K562 (cell line): ENCODE data around the gene ASPHD1. TPM values are rescaled to one million over a fixed set of nuclear protein-coding genes. Genes with fewer than 3 reads are reported as not detected.
A peak's percentile ranks its signal among the peaks of the same experiment; 100 is the strongest.

ENCODE experiments used
- FOXJ3 ChIP-seq: sonication (generic); formaldehyde crosslinking; IDR thresholded peaks from 2 replicates; pipeline ENCODE4 v1.4.0; 2020; ENCODE audit warnings: mild to moderate bottlenecking, missing genetic modification reagents
- GTF2E2 ChIP-seq: fragments of 200-800 bp; sonication (Bioruptor generic); IDR thresholded peaks from 2 replicates; pipeline ENCODE4 v1.6.1; 2016; ENCODE audit warnings: missing genetic modification characterization, missing compliant biosample characterization
- KLF10 ChIP-seq: fragments of 250-450 bp; sonication (Bioruptor Pico); IDR thresholded peaks from 2 replicates; pipeline ENCODE4 v1.6.1; 2021; ENCODE audit warnings: matching md5 sums
- MCM2 ChIP-seq: fragments of 450-650 bp; IDR thresholded peaks from 2 replicates; pipeline ENCODE4 v1.6.1; 2017; ENCODE audit warnings: low read depth, mild to moderate bottlenecking
- NCOA6 ChIP-seq: fragments of 450-650 bp; IDR thresholded peaks from 2 replicates; pipeline ENCODE4 v1.6.1; 2017; ENCODE audit warnings: mild to moderate bottlenecking
- NFE2L1 ChIP-seq: fragments of 450-650 bp; IDR thresholded peaks from 2 replicates; pipeline ENCODE4 v1.6.1; 2016; ENCODE audit warnings: missing genetic modification characterization, low read depth, mild to moderate bottlenecking, missing compliant biosample characterization, moderate library complexity, borderline replicate concordance
- PCBP1 ChIP-seq: fragments of 200-400 bp; formaldehyde crosslinking; IDR thresholded peaks from 2 replicates; pipeline ENCODE4 v1.6.1; 2018; ENCODE audit warnings: mild to moderate bottlenecking, low read depth, low read length; ENCODE audit not compliant: poor library complexity, severe bottlenecking
- SIRT6 ChIP-seq: IDR thresholded peaks from one replicate; pipeline ENCODE4 v1.6.1; 2012; ENCODE audit warnings: low read depth, mild to moderate bottlenecking, control low read depth, inconsistent platforms, low read length, moderate library complexity
- SNAPC5 ChIP-seq: fragments of 250-450 bp; sonication (Bioruptor Pico); IDR thresholded peaks from 2 replicates; pipeline ENCODE4 v1.8.0; 2021; ENCODE audit warnings: moderate library complexity, mild to moderate bottlenecking, inconsistent platforms
- SRSF7 ChIP-seq: fragments of 200-400 bp; formaldehyde crosslinking; optimal IDR thresholded peaks from 2 replicates; pipeline ENCODE3; 2017; ENCODE audit warnings: mild to moderate bottlenecking, low read depth, low read length
- U2AF2 ChIP-seq: fragments of 200-400 bp; formaldehyde crosslinking; optimal IDR thresholded peaks from 2 replicates; pipeline ENCODE3; 2017; ENCODE audit warnings: low read depth, mild to moderate bottlenecking, low read length
- ZNF408 ChIP-seq: fragments of 250-450 bp; sonication (Bioruptor Pico); IDR thresholded peaks from 2 replicates; pipeline ENCODE4 v1.4.0; 2020; ENCODE audit warnings: low read depth, mild to moderate bottlenecking, moderate library complexity
- ZNF41 ChIP-seq: fragments of 250-450 bp; sonication (Bioruptor Pico); conservative IDR thresholded peaks from 2 replicates; pipeline ENCODE4 v1.4.0; 2020; ENCODE audit warnings: mild to moderate bottlenecking
- ZNF507 ChIP-seq: conservative IDR thresholded peaks from 2 replicates; pipeline ENCODE4 v1.6.1; 2017; ENCODE audit warnings: missing genetic modification characterization, missing compliant biosample characterization
- ZNF583 ChIP-seq: fragments of 250-450 bp; sonication (Bioruptor Pico); IDR thresholded peaks from 2 replicates; pipeline ENCODE4 v1.4.0; 2020
- ZNF655 ChIP-seq: fragments of 250-450 bp; sonication (Bioruptor Pico); IDR thresholded peaks from 2 replicates; pipeline ENCODE4 v1.5.0; 2021
- ZSCAN29 ChIP-seq: fragments of 450-650 bp; IDR thresholded peaks from 2 replicates; pipeline ENCODE4 v1.6.1; 2017
- polyA plus RNA-seq, 8 experiments: library from polyadenylated mRNA; depleted of rRNA in 4 of 8; stranded (reverse) in 5 of 8; unstranded in 3 of 8; fragments of >200 nt; fragmentation: Nextera tagmentation in 2 of 8; fragmentation: Illumina TruSeq in 1 of 8; extraction: Ambion mirVana in 2 of 8; extraction: Trizol in 1 of 8; gene quantifications; 2 replicates each; pipeline versions ENCODE4 v1.2.1 to v1.2.3, GENCODE V29; 2011 to 2014; ENCODE audit warnings: inconsistent platforms in 1 of 8, missing spikeins in 1 of 8
- total RNA-seq, 7 experiments: library from RNA; depleted of rRNA in 6 of 7; stranded (reverse); fragments of >200 nt in 6 of 7; fragmentation: Illumina TruSeq in 2 of 7; extraction: Trizol in 2 of 7; gene quantifications; 2 replicates each; pipeline versions ENCODE4 v1.2.1 to v1.2.3, GENCODE V29; 2011 to 2021; ENCODE audit warnings: low replicate concordance in 1 of 7
- TF ChIP-seq, protein P1 (sequence below): fragments of 250-450 bp; sonication (Bioruptor Pico); IDR thresholded peaks from 2 replicates; pipeline ENCODE4 v1.5.0; 2020; ENCODE audit warnings: mild to moderate bottlenecking, borderline replicate concordance
- TF ChIP-seq, protein P2 (sequence below), 2 experiments: IDR thresholded peaks in 1 of 2; conservative IDR thresholded peaks in 1 of 2; 2 replicates each; pipeline ENCODE4 v1.6.1; 2016; ENCODE audit warnings: low read depth in 2 of 2, mild to moderate bottlenecking in 1 of 2, missing compliant biosample characterization in 1 of 2, missing genetic modification characterization in 1 of 2, moderate library complexity in 1 of 2
- TF ChIP-seq, protein P3 (sequence below): fragments of 450-650 bp; IDR thresholded peaks from 2 replicates; pipeline ENCODE4 v1.6.1; 2014; ENCODE audit warnings: low read depth, mild to moderate bottlenecking, moderate library complexity, borderline replicate concordance

ASPHD1 gene
- total and polyA plus RNA-seq, 9 of the 15 experiments (the other 6 are each of a cell fraction or from before 2014, with no cell fraction given), result 0.03 to 0.70 (median 0.24) TPM; not detected in 5

DNA sequence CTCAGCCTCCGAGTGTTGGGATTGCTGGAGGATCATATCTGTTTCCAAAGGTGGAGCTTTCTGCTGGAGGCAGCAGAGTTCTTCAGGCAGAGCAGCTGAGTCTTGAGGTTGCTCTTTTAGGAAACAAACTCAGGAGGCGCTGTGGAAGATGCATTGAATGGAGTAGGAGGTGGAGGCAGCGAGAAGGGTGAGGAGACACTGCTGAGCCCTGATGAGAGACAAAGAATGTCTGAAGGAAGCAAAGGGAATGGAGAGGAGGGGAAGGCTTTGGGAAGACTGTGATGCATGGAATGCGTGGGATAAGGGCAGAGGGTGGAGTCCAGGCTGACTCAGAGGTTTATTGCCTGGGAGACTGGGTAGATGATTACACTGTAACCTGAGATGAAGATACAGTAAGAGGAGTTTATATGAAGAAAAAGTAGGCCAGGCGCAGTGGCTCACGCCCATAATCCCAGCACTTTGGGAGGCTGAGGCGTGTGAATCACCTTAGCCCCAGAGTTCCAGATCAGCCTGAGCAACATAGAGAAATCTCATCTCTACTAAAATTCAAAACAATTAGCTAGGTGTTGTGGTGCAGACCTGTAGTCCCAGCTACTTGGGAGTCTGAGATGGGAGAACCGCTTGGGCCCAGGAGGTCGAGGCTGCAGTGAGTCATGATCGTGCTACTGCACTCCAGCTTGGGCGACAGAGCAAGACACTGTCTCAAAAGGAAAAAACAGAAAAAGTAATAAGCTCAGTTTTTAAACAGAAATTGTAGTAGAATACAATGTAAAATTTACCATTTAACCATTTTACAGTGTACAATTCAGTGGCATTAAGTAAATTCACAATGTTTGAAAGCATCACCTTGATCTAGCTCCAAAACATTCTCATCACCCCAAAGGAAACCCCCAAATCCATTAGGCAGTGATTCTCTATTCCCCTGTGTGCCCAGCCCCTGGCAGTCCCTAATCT, 43.8 kb downstream of the ASPHD1 start (continued):
- TF ChIP-seq ZNF655 (CRISPR knock-in tag) (no peak), ZNF41 (no peak), ZNF408 (no peak), U2AF2 (no peak), ZNF507 (tag) (no peak), NCOA6 (no peak), KLF10 (CRISPR knock-in tag) (no peak), GTF2E2 (tag) (0 out of 2 replicates have a peak, but pooled peaks have one; percentile 59), ZSCAN29 (no peak), SIRT6 (no peak), ZNF583 (CRISPR knock-in tag) (no peak), MCM2 (no peak), NFE2L1 (tag) (no peak), PCBP1 (no peak), SRSF7 (no peak), FOXJ3 (CRISPR knock-in tag) (no peak), SNAPC5 (CRISPR knock-in tag) (no peak)
- TF ChIP-seq, protein P1, sequence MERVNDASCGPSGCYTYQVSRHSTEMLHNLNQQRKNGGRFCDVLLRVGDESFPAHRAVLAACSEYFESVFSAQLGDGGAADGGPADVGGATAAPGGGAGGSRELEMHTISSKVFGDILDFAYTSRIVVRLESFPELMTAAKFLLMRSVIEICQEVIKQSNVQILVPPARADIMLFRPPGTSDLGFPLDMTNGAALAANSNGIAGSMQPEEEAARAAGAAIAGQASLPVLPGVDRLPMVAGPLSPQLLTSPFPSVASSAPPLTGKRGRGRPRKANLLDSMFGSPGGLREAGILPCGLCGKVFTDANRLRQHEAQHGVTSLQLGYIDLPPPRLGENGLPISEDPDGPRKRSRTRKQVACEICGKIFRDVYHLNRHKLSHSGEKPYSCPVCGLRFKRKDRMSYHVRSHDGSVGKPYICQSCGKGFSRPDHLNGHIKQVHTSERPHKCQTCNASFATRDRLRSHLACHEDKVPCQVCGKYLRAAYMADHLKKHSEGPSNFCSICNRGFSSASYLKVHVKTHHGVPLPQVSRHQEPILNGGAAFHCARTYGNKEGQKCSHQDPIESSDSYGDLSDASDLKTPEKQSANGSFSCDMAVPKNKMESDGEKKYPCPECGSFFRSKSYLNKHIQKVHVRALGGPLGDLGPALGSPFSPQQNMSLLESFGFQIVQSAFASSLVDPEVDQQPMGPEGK (CRISPR knock-in tag), result no peak
- TF ChIP-seq, protein P2, sequence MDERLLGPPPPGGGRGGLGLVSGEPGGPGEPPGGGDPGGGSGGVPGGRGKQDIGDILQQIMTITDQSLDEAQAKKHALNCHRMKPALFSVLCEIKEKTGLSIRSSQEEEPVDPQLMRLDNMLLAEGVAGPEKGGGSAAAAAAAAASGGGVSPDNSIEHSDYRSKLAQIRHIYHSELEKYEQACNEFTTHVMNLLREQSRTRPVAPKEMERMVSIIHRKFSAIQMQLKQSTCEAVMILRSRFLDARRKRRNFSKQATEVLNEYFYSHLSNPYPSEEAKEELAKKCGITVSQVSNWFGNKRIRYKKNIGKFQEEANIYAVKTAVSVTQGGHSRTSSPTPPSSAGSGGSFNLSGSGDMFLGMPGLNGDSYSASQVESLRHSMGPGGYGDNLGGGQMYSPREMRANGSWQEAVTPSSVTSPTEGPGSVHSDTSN (CRISPR knock-in tag; IDR thresholded peaks at IDR 0.05; ENCODE audit: low read depth), result no peak
- TF ChIP-seq, protein P2 (tag; conservative IDR thresholded peaks at IDR 0.05; ENCODE audit: low read depth), result no peak
- TF ChIP-seq, protein P3, sequence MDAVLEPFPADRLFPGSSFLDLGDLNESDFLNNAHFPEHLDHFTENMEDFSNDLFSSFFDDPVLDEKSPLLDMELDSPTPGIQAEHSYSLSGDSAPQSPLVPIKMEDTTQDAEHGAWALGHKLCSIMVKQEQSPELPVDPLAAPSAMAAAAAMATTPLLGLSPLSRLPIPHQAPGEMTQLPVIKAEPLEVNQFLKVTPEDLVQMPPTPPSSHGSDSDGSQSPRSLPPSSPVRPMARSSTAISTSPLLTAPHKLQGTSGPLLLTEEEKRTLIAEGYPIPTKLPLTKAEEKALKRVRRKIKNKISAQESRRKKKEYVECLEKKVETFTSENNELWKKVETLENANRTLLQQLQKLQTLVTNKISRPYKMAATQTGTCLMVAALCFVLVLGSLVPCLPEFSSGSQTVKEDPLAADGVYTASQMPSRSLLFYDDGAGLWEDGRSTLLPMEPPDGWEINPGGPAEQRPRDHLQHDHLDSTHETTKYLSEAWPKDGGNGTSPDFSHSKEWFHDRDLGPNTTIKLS, result no peak
